HepG2 (cell line): ENCODE measurements around the gene PLXNB2. TPM values are rescaled to one million over a fixed set of nuclear protein-coding genes. Genes with fewer than 3 reads are reported as not detected.

ENCODE experiments used
- DMTF1 ChIP-seq: sonication (generic); formaldehyde crosslinking; IDR thresholded peaks from 2 replicates; pipeline ENCODE4 v1.4.0; 2020; ENCODE audit warnings: mild to moderate bottlenecking, missing genetic modification reagents
- DZIP1 ChIP-seq: sonication (generic); formaldehyde crosslinking; IDR thresholded peaks from 2 replicates; pipeline ENCODE4 v1.5.0; 2020; ENCODE audit warnings: mild to moderate bottlenecking, missing genetic modification reagents
- HMGA1 ChIP-seq: sonication (generic); formaldehyde crosslinking; conservative IDR thresholded peaks from 2 replicates; pipeline ENCODE4 v1.4.0; 2020; ENCODE audit warnings: missing genetic modification reagents
- JUNB ChIP-seq: sonication (generic); formaldehyde crosslinking; IDR thresholded peaks from 2 replicates; pipeline ENCODE4 v1.8.0; 2022; ENCODE audit warnings: missing genetic modification reagents, mild to moderate bottlenecking, borderline replicate concordance
- SETDB1 ChIP-seq: sonication (generic); formaldehyde crosslinking; IDR thresholded peaks from 2 replicates; pipeline ENCODE4 v1.5.1; 2020; ENCODE audit warnings: missing genetic modification reagents, mild to moderate bottlenecking, borderline replicate concordance
- STAT5B ChIP-seq: sonication (generic); formaldehyde crosslinking; IDR thresholded peaks from 2 replicates; pipeline ENCODE4 v1.4.0; 2020; ENCODE audit warnings: missing genetic modification reagents
- TAF15 ChIP-seq: fragments of 200-400 bp; formaldehyde crosslinking; IDR thresholded peaks from one replicate; pipeline ENCODE4 v1.6.1; 2018; ENCODE audit warnings: mild to moderate bottlenecking, low read depth, low read length; ENCODE audit not compliant: poor library complexity, severe bottlenecking
- TBL1XR1 ChIP-seq: fragments of 150-350 bp; IDR thresholded peaks from 2 replicates; pipeline ENCODE4 v1.6.1; 2014; ENCODE audit warnings: borderline replicate concordance, low read length; ENCODE audit not compliant: partially characterized antibody
- TOPORS ChIP-seq: sonication (generic); formaldehyde crosslinking; IDR thresholded peaks from 2 replicates; pipeline ENCODE4 v1.8.0; 2023; ENCODE audit warnings: mild to moderate bottlenecking, missing genetic modification reagents
- ZBTB3 ChIP-seq: sonication (generic); formaldehyde crosslinking; IDR thresholded peaks from 2 replicates; pipeline ENCODE4 v1.4.0; 2020; ENCODE audit warnings: low read depth, mild to moderate bottlenecking, moderate library complexity, missing genetic modification reagents, borderline replicate concordance
- ZNF407 ChIP-seq: sonication (generic); formaldehyde crosslinking; IDR thresholded peaks from one replicate; pipeline ENCODE4 v1.5.1; 2020; ENCODE audit warnings: mild to moderate bottlenecking, missing genetic modification reagents; ENCODE audit errors: not compliant biosample characterization
- ZNF496 ChIP-seq: sonication (generic); formaldehyde crosslinking; IDR thresholded peaks from 2 replicates; pipeline ENCODE4 v1.8.1; 2023; ENCODE audit warnings: mild to moderate bottlenecking, moderate library complexity, missing genetic modification reagents; ENCODE audit not compliant: insufficient replicate concordance
- ZNF569 ChIP-seq: sonication (generic); formaldehyde crosslinking; IDR thresholded peaks from 2 replicates; pipeline ENCODE4 v1.5.0; 2020; ENCODE audit warnings: mild to moderate bottlenecking, missing genetic modification reagents, moderate library complexity, borderline replicate concordance
- ZNF777 ChIP-seq: sonication (generic); formaldehyde crosslinking; IDR thresholded peaks from 2 replicates; pipeline ENCODE4 v1.4.0; 2020; ENCODE audit warnings: missing genetic modification reagents
- ZSCAN25 ChIP-seq: sonication (generic); formaldehyde crosslinking; IDR thresholded peaks from 2 replicates; pipeline ENCODE4 v1.8.0; 2022; ENCODE audit warnings: mild to moderate bottlenecking, missing genetic modification reagents
- polyA plus RNA-seq, 8 experiments: library from polyadenylated mRNA; depleted of rRNA in 3 of 8; stranded (reverse) in 7 of 8; unstranded in 1 of 8; fragments of >200 nt; fragmentation: Illumina TruSeq in 4 of 8; extraction: Trizol in 4 of 8; gene quantifications; 2 replicates each; pipeline versions ENCODE4 v1.2.1 to v1.2.3, GENCODE V29; 2011 to 2016; ENCODE audit warnings: low read depth in 4 of 8, missing spikeins in 1 of 8, mixed read lengths in 1 of 8; ENCODE audit not compliant: insufficient read depth in 1 of 8
- total RNA-seq, 5 experiments: library from RNA; depleted of rRNA; stranded (reverse); fragments of >200 nt; fragmentation: Illumina TruSeq; extraction: Trizol; gene quantifications; 2 replicates each; pipeline ENCODE4 v1.2.3, GENCODE V29; 2016; ENCODE audit warnings: low read depth in 1 of 5

PLXNB2 gene
- total and polyA plus RNA-seq, 2 of the 13 experiments (the other 11 are each of a cell fraction or from before 2014, with no cell fraction given), result 32.6 to 68.9 TPM

GRCh38 chr22:50292643-50293440, 14.6 kb downstream of the PLXNB2 start (continued):
- TF ChIP-seq ZNF407 (CRISPR knock-in tag) (no peak), TOPORS (CRISPR knock-in tag) (no peak), ZBTB3 (CRISPR knock-in tag) (no peak), ZNF496 (CRISPR knock-in tag) (no peak), DZIP1 (CRISPR knock-in tag) (no peak), JUNB (CRISPR knock-in tag) (no peak), TBL1XR1 (no peak), HMGA1 (no peak), ZSCAN25 (CRISPR knock-in tag) (peak; percentile 28; the same call in 1 of the 2 replicates), STAT5B (no peak), ZNF777 (no peak), TAF15 (no peak), DMTF1 (CRISPR knock-in tag) (no peak), SETDB1 (CRISPR knock-in tag) (no peak), ZNF569 (CRISPR knock-in tag) (no peak)
